Stimulated activated CD4-positive, alpha-beta T cell treated with anti-CD3 and anti-CD28 coated beads, Interleukin-12 subunit alpha, Interleukin-12 subunit beta, amount 100 ng/mL, for 24 hours (primary cell): ENCODE measurements around the gene TSHZ2.

Experiments
- DNase-seq, 2 experiments: peaks; one replicate each; pipeline ENCODE4 v3.0.0-alpha.2; 2020; ENCODE audit warnings: low read depth in 2 of 2

Gene TSHZ2

GRCh38 chr20:53539516-53539915, 567.4 kb downstream of the TSHZ2 start:
- no peak for DNase-seq
